ENCODE results near the gene CAPZA1.

- TF ChIP-seq CTCF (conservative IDR thresholded peaks at IDR 0.05): no peak
- no peak for TF ChIP-seq ZFX (IDR thresholded peaks at IDR 0.05)
Measured at GRCh38 chr1:112694363-112694929, 74.8 kb downstream of the CAPZA1 start.
